Measurements from ENCODE around the gene ZBTB5. TPM values are rescaled to one million over a fixed set of nuclear protein-coding genes. Genes with fewer than 3 reads are reported as not detected.

ZBTB5 gene
- total and polyA plus RNA-seq, 9 of the 15 experiments (the other 6 are each of a cell fraction or from before 2014, with no cell fraction given) = 2.3 to 43.2 (median 15.5) TPM

DNA sequence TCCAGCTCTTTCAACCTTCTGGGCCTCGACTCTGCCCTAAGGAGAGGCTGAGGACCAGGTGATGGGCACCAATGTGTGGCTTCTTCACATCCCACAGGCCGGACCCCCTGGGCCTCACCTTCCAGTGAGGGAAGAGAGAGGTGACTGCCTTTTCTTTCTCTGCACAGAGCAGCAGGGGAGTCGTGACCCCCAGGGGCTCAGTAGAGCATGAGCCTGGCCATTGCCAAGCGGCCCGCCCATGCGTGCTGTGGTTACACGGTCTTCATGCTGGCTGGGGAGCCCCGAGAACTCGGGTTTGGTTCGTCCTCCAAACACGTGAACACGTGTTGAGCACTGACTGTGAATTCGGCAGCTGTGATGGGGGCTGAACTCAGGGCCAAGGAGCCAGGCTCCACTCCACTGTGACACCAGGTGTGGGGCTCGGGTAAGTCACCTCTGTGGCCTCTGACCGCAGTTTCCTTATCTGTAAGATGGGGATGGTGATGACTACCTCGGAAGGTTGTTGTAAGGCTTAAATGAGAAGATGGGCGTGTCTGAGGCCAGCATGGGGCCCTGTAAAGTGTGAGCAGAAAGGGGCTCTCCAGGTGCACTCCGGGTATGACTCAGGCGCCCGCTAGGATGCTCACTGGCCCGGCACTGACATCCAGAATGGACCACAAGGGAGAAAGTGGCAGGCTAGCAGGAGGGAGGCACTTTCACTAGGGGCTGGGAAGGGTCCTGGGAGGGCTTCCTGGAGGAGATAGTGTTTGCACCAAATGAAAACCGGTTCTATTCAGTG, 56.1 kb downstream of the ZBTB5 start (continued):
- TF ChIP-seq NR2C1 (IDR thresholded peaks at IDR 0.05) = no peak
- no peak for TF ChIP-seq NR2C1 (tag; IDR thresholded peaks at IDR 0.05)
- TF ChIP-seq GATAD2A (IDR thresholded peaks at IDR 0.05) = no peak
- TF ChIP-seq, protein P1, sequence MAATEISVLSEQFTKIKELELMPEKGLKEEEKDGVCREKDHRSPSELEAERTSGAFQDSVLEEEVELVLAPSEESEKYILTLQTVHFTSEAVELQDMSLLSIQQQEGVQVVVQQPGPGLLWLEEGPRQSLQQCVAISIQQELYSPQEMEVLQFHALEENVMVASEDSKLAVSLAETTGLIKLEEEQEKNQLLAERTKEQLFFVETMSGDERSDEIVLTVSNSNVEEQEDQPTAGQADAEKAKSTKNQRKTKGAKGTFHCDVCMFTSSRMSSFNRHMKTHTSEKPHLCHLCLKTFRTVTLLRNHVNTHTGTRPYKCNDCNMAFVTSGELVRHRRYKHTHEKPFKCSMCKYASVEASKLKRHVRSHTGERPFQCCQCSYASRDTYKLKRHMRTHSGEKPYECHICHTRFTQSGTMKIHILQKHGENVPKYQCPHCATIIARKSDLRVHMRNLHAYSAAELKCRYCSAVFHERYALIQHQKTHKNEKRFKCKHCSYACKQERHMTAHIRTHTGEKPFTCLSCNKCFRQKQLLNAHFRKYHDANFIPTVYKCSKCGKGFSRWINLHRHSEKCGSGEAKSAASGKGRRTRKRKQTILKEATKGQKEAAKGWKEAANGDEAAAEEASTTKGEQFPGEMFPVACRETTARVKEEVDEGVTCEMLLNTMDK (IDR thresholded peaks at IDR 0.05; ENCODE audit: borderline replicate concordance, insufficient read depth, low read depth, low read length, poor library complexity, severe bottlenecking) = peak; percentile 68
- TF ChIP-seq, protein P2, sequence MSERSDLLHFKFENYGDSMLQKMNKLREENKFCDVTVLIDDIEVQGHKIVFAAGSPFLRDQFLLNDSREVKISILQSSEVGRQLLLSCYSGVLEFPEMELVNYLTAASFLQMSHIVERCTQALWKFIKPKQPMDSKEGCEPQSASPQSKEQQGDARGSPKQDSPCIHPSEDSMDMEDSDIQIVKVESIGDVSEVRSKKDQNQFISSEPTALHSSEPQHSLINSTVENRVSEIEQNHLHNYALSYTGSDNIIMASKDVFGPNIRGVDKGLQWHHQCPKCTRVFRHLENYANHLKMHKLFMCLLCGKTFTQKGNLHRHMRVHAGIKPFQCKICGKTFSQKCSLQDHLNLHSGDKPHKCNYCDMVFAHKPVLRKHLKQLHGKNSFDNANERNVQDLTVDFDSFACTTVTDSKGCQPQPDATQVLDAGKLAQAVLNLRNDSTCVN (CRISPR knock-in tag; IDR thresholded peaks at IDR 0.05) = no peak
- TF ChIP-seq KDM5B (IDR thresholded peaks at IDR 0.05; ENCODE audit: insufficient replicate concordance, low read depth, low read length) = no peak
- TF ChIP-seq SMC3 (conservative IDR thresholded peaks at IDR 0.05; ENCODE audit: insufficient read depth, low read depth, low read length) = no peak
- TF ChIP-seq, protein P3, sequence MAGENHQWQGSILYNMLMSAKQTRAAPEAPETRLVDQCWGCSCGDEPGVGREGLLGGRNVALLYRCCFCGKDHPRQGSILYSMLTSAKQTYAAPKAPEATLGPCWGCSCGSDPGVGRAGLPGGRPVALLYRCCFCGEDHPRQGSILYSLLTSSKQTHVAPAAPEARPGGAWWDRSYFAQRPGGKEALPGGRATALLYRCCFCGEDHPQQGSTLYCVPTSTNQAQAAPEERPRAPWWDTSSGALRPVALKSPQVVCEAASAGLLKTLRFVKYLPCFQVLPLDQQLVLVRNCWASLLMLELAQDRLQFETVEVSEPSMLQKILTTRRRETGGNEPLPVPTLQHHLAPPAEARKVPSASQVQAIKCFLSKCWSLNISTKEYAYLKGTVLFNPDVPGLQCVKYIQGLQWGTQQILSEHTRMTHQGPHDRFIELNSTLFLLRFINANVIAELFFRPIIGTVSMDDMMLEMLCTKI (IDR thresholded peaks at IDR 0.05; ENCODE audit: partially characterized antibody) = no peak
- no peak for TF ChIP-seq FOXM1 (IDR thresholded peaks at IDR 0.05; ENCODE audit: low read depth)
- no peak for TF ChIP-seq FOXM1 (CRISPR knock-in tag; IDR thresholded peaks at IDR 0.05; ENCODE audit: low read depth)
- TF ChIP-seq NCOA6 (IDR thresholded peaks at IDR 0.05) = no peak
- TF ChIP-seq HDAC6 (IDR thresholded peaks at IDR 0.05; ENCODE audit: low read depth, low read length) = no peak
- no peak for TF ChIP-seq ZNF408 (CRISPR knock-in tag; IDR thresholded peaks at IDR 0.05; ENCODE audit: low read depth)

All from K562 (cell line).